Neutrophil (primary cell): ENCODE results near the gene TRHDE.

ENCODE experiments used
- H3K27ac ChIP-seq: fragments of 200-600 bp; sonication (generic); 2 replicates; pipeline ENCODE4 v1.5.1; 2016; ENCODE audit warnings: mild to moderate bottlenecking, moderate library complexity
- H3K27me3 ChIP-seq: fragments of 200-600 bp; sonication (generic); 2 replicates; pipeline ENCODE4 v1.6.0; 2016; ENCODE audit warnings: mild to moderate bottlenecking
- H3K36me3 ChIP-seq: fragments of 200-600 bp; sonication (generic); 2 replicates; pipeline ENCODE4 v1.5.1; 2017
- H3K4me1 ChIP-seq, 2 experiments: fragments of 200-600 bp in 1 of 2; sonication (generic) in 1 of 2; 1 replicate in 1 of 2; 2 replicates in 1 of 2; pipeline versions ENCODE4 v1.5.1 to v1.6.1; 2013 to 2016; ENCODE audit warnings: low read depth in 1 of 2, low read length in 1 of 2, mild to moderate bottlenecking in 1 of 2, moderate library complexity in 1 of 2; ENCODE audit not compliant: control insufficient read depth in 1 of 2, insufficient read depth in 1 of 2
- H3K4me3 ChIP-seq, 2 experiments: fragments of 200-600 bp in 1 of 2; sonication (generic) in 1 of 2; 1 replicate in 1 of 2; 2 replicates in 1 of 2; pipeline ENCODE4 v1.5.1; 2013 to 2016; ENCODE audit warnings: low read depth in 1 of 2, low read length in 1 of 2, mild to moderate bottlenecking in 1 of 2, moderate library complexity in 1 of 2
- H3K9me3 ChIP-seq: fragments of 200-600 bp; sonication (generic); 2 replicates; pipeline ENCODE4 v1.5.1; 2016
- CTCF ChIP-seq: fragments of 200-600 bp; sonication (generic); IDR thresholded peaks from 2 replicates; pipeline ENCODE4 v1.5.1; 2016; ENCODE audit warnings: antibody characterized with exemption

The TRHDE gene

DNA sequence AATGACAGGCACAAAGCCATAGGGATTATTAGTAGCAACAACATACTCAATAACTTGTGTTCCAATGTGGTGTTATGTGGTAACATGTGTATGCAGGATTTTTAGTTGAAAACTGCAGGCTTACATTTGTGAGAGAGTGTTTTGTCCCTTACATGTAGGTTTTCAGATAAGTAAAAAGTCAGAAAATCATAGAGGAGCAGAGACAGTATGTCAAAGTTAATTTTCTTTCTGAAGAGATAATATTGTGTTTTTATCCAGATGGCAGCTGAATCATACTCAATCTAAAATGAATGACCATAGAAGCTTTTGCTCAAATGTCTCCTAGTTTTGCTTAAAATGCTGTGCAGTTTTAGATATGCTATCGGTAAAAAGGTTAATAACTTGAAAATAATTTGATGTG, 277.0 kb downstream of the TRHDE start:
- H3K9me3 ChIP-seq, result no peaks in the 10 kb centered on the region
- H3K36me3 ChIP-seq, result no peaks in the 10 kb centered on the region
- H3K4me1 ChIP-seq, result no peaks in the 10 kb centered on the region
- no peak overlapping the region for H3K4me3 ChIP-seq
- H3K27me3 ChIP-seq, result no peaks in the 10 kb centered on the region
- no peak for TF ChIP-seq CTCF
- no peak overlapping the region for H3K27ac ChIP-seq

- TF ChIP-seq CTCF, result no peak
- no peaks in the 10 kb centered on the region for H3K9me3 ChIP-seq
- no peak overlapping the region for H3K4me3 ChIP-seq
- no peak overlapping the region for H3K27ac ChIP-seq
- no peaks in the 10 kb centered on the region for H3K36me3 ChIP-seq
- H3K27me3 ChIP-seq, result no peaks in the 10 kb centered on the region
- no peaks in the 10 kb centered on the region for H3K4me1 ChIP-seq
These were observed 288.0 kb downstream of the TRHDE start for GRCh38 chr12:72560003-72560769.

GRCh38 chr12:72570601-72571000, 298.4 kb downstream of the TRHDE start:
- no peak for TF ChIP-seq CTCF
- Histone ChIP-seq H3K4me1 (no peaks in the 10 kb centered on the region), H3K27ac (no peak overlapping the region)

GRCh38 chr12:72574138-72574537, 302.0 kb downstream of the TRHDE start:
- no peaks in the 10 kb centered on the region for H3K27me3 ChIP-seq
- H3K27ac ChIP-seq, result no peak overlapping the region
- H3K9me3 ChIP-seq, result no peaks in the 10 kb centered on the region
- no peak for TF ChIP-seq CTCF
- H3K36me3 ChIP-seq, result no peaks in the 10 kb centered on the region
- no peaks in the 10 kb centered on the region for H3K4me1 ChIP-seq
- no peak overlapping the region for H3K4me3 ChIP-seq

More at GRCh38 chr12:72570601-72571000, 298.4 kb downstream of the TRHDE start:
- H3K9me3 ChIP-seq, result no peaks in the 10 kb centered on the region
- H3K4me3 ChIP-seq, result no peak overlapping the region
- H3K27me3 ChIP-seq, result no peaks in the 10 kb centered on the region
- no peaks in the 10 kb centered on the region for H3K36me3 ChIP-seq

- Histone ChIP-seq H3K36me3 (no peaks in the 10 kb centered on the region), H3K4me1 (no peaks in the 10 kb centered on the region), H3K27ac (no peak overlapping the region), H3K9me3 (no peaks in the 10 kb centered on the region), H3K4me3 (no peak overlapping the region), H3K27me3 (no peaks in the 10 kb centered on the region)
- TF ChIP-seq CTCF, result no peak
These were observed 306.2 kb downstream of the TRHDE start for GRCh38 chr12:72578327-72578726.
